GM21786 (cell line): ENCODE results near the gene ATP6V0E2.

Source experiments
- ATAC-seq: cut with Tn5 transposase; IDR thresholded peaks from one replicate; pipeline ENCODE4 v1.9.1; 2021; ENCODE audit not compliant: unreplicated experiment

Gene ATP6V0E2

GRCh38 chr7:149838224-149838991, 35.4 kb upstream of the ATP6V0E2 start, which contains the start of gene ZNF862:
Gene ZNF862 (plus strand): TSS chr7:149838375. CDS start chr7:149838612, 237 bp downstream.
- ATAC-seq: peak; percentile 98

DNA sequence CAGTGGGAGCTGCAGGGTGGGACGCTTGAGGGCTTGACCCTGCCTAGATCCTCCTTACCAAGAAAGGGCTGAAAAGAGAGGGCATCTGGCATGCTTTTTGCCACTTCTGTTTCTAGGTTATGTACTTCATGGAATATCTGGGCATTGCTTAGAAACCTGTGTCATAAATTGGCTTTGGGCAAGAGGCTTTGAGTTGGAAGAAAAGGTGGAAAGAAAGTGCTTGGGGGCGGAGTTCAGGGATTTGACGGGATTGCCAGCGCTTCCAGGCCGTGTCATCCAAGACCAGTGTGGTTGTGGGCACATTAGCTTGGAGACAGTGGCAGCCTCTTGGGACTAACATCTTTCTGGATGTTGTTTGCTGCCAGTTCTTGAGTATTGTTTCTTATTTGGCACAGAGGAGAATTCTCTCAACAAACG, 34.8 kb upstream of the ATP6V0E2 start:
- no peak for ATAC-seq

- no peak for ATAC-seq
Measured at GRCh38 chr7:149839933-149840332, 33.8 kb upstream of the ATP6V0E2 start.

DNA sequence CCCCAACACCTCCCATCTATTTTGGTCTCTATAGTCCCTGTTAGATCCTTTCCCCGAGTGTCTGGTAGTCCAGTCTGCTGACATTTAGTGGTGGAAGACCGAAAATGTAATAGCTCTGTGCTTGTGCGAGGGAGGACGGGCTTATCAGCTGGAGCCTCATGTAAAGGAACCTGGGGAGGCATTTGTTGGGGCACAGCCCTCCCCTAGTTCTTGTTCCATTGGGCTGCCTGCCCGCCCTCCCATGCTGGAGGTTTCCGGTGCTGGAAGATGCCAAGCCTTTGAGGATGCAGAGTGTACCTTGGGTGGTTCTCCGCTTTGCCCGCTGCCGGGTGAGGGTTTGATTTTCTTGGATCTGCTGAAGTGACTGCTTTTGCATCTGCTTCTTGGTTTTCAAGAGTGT, 30.2 kb upstream of the ATP6V0E2 start:
- ATAC-seq: no peak

DNA sequence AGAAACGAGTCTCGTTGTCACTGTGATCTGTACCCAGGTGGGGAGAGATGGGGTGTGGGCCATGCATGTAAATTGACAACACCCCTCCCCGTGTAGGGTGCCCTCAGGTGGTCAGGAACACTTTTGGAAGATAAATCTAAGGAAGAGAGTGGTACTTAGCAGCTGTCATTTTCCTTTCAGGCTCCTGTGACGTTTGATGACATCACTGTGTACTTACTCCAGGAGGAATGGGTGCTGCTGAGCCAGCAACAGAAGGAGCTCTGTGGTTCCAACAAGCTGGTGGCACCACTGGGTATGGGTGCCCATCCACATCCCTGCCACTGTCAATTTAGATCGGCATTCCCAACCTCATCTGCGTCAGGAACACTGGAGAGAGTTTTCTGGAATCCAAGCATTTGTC, 29.3 kb upstream of the ATP6V0E2 start:
- ATAC-seq: no peak

DNA sequence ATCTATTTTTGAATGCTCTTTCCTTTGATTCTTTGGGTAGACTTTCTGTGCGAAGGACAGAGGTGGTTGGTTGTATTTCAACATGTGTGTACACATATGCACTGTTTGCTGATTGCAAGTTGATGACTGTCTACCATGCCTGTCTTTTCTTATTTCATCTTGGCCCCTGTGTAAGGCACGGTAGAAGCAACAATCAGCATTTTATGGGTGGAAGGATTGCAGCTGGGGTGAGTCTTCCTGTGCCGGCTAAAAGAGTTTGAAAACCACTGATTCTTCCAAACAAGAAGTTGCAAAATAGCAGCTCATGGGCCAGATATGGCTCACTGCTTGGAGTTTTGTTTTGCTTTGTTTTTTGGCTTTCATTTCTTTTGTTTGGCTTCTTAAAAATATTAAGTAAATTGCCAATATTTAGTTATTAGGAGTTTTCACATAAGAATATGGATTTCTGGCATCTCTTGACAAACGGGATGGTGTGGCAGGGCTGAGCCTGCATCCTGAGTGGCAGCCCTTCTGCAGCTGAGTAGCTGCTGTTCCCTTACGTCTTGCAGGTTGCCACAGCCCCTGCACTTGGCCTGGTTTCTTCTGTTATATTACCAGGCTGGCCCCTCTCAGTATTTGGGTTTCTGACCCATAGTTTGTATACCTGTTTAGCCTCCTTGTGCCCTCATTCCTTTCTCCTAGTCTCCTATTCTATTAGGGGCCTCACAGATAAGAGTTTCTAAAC, 28.4 kb upstream of the ATP6V0E2 start:
- no peak for ATAC-seq

GRCh38 chr7:149846021-149846420, 27.7 kb upstream of the ATP6V0E2 start:
- ATAC-seq: no peak

DNA sequence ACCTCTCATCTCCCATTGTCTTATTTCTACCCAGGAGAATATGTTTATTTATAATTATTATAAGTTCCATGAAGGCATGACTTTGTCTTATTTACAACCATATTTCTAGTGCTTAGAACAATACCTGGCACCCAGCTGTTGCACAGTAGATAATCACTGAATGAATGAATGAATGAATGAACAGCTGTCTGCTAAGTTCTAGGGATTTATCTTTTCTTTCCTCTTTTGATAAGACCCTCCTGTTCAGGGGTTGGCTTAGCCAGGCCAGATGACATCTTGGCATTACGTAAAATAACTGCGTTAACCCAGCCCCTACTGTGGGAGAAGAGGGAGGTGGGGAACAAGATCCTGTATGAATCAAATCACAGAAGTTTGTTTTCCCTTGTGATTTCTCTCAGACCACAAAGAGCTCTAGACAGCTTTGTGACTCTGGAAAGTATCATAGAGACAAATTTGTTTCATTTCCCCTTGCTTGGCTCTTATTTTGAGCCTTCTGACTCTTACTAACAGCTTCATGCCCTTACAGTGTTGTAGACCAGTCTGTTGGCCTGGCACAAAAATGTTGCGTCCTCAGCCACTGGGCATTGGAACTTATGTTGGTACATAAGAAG, 27.2 kb upstream of the ATP6V0E2 start:
- peak; percentile 92 for ATAC-seq

- ATAC-seq: no peak
Measured at GRCh38 chr7:149849174-149849573, 24.6 kb upstream of the ATP6V0E2 start.

DNA sequence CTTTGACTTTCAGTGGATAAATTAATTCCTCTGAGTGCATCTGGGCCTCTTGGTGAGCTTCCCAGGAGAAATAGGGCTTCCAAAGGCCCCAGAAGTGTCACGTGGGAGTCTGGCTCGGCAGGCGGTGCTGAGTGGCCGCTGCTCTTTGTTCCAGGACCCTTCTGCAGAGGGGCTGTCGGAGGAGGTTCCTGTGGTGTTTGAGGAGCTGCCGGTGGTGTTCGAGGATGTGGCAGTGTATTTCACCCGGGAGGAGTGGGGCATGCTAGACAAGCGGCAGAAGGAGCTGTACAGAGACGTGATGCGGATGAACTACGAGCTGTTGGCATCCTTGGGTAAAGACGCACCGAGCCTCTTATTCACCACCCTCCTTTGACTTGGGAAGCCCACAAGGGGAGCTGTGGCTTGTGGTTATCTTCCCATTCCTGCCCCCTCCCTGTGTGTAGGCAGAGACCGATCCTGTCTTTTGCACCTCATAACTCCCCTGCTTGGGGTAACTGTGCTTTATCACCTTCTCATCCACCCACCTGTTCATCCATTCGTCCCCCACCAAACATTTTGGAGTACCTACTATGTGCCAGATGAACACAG, 23.7 kb upstream of the ATP6V0E2 start:
- no peak for ATAC-seq

DNA sequence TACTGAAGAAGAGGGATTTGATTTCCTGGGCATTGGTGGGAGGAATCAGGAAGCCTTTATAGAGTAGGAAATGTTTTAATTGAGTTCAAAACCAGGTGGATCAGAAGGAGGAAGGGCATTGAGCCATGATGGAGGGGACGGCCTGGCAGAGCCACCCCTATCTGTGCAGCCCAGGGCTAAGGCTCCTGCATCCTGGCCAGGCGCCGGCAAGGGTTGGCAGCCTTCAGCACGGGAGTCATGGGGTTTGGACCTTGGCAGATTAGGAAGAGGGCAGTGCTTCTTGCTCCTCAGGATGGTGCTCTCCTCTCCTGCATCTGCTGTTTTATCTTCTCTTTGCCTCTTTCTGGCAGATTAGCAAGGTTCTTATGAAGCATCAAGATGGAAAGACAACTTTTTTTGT, 23.1 kb upstream of the ATP6V0E2 start:
- ATAC-seq: no peak

DNA sequence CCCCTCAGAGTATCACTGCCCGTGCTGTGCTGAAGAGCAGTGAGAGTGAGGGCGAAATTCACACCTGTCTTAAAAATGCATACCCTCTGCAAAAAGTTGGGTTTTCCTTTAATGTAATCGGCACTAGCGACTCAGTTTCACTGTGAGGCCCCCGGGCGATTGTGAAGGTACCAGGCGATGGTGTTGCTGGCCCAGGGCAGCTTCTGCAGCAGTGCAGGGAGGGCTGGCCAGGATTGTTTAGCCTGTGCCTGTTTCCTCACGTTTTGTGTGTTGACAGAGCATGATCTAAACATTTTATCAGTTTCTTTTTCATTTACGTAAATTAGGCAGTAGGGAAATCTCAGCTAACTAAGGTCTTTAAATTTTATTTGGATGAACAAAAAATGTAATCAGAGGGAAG, 22.3 kb upstream of the ATP6V0E2 start:
- ATAC-seq: no peak

DNA sequence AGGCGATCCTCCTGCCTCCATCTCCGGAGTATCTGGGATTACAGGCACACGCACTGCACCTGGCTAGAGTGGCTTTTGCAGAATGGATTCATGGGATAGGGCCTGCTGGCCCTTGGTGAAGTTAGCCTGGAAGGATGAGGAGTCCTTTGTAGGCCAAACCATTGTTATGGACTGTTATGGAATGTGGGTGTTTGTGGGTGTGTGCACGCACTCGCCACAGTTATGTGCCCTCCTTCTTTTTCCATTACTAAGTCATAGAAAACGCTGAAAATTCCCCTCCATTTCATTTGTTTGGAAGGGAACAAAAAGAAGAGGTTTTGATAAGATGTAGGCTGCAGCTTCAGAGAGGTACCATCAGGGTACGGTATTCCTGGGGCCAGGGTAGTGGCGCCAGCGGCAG, 20.6 kb upstream of the ATP6V0E2 start:
- no peak for ATAC-seq

DNA sequence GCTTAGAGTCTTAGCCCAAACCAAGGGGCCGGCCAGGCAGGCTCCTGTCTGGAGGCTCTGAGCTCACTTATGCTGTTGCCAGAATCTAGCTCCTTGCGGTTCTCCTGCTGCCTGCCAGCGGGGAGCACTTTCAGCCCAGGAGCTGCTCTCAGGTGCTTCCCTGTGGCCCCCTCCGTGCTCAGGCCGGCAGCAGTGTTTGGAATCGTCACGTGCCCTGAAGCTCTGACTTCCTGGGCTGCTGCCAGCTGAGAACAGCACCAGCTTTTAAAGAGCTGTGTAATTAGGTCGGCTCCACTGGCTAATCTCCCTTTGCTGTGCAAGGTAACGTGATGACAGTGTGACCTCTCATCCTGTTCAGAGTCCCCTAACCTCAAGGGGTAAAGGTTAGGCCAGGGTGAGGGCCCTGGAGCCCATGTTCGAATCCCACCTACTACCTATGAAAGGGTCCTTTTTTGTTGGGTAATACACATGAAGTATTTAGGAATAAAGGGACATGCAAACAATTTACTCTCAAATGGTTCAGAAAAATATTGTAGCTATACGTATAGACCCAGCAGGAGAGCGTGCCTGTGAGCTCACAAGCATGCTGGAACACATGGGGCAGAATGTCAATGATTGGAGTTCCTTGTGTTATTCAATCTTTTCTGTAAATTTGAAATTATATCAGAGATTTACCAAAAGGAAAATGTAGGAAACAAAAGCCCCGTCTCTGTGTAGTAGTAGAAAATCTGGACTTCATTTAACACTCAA, 19.0 kb upstream of the ATP6V0E2 start:
- no peak for ATAC-seq

DNA sequence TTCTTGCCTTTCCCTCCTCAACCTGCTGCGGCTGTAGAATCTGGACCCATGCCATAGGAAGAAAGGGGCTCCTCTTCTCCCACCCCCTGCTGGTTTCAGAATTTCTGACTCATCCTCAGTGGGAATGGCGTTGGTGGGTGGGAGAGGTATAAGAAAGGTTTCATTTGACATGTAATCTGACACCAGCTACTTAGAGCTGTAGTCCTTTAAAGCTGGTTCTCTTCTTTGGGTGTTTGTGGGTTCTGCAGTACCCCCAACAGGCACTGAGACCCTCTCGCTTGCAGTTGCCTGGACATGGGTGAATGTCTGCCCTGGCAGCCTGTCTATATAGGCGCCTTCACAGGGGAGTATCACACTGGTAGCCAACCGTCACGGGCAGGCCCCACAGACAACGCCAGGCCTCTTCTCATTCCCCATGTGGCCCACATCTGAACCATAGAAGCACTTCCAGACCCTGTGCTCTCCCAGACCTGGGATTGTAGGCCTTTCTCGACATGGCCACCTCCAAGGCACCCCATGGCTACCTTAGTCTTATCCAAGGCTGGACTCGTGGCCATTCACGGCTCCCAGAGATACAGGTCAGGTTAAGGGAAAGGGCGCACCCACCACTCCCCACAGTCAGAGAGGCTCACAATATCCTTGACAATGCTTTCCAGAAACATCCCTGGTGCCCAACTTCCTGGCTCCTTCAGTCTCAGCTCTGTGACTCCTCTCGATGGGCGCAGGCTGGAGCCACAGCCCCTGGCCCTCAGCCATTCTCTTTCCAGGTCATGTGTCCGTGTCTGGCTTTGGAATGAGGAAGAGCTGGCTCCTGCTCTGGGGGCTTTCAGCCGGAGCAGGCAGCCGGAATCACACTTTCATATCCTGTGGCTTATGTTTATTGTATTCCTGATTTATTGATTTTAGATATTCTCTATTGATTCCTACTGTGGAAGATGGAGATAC, 18.1 kb upstream of the ATP6V0E2 start:
- no peak for ATAC-seq

DNA sequence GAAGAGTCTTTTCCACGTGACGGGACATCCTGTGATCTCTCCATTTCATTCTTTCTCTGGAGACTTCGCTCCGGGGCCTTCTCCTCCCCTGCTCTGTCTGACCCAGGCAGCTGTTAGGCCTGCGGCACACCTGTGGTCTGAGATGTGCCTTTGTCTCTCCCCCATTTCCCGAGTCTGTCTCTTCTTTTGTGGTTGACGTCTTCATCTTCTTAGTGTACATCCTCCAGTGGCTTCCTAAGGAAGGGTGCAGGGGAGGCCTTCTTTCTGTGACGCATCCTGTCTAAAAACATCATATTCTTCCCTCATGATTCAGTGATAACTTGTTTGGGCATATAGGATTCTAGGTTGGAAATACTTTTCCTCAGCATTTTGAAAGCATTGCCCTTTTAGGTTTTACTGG, 17.2 kb upstream of the ATP6V0E2 start:
- no peak for ATAC-seq

- ATAC-seq: no peak
Measured at GRCh38 chr7:149859369-149859768, 14.4 kb upstream of the ATP6V0E2 start.

- no peak for ATAC-seq
Measured at GRCh38 chr7:149859876-149860275, 13.9 kb upstream of the ATP6V0E2 start.

DNA sequence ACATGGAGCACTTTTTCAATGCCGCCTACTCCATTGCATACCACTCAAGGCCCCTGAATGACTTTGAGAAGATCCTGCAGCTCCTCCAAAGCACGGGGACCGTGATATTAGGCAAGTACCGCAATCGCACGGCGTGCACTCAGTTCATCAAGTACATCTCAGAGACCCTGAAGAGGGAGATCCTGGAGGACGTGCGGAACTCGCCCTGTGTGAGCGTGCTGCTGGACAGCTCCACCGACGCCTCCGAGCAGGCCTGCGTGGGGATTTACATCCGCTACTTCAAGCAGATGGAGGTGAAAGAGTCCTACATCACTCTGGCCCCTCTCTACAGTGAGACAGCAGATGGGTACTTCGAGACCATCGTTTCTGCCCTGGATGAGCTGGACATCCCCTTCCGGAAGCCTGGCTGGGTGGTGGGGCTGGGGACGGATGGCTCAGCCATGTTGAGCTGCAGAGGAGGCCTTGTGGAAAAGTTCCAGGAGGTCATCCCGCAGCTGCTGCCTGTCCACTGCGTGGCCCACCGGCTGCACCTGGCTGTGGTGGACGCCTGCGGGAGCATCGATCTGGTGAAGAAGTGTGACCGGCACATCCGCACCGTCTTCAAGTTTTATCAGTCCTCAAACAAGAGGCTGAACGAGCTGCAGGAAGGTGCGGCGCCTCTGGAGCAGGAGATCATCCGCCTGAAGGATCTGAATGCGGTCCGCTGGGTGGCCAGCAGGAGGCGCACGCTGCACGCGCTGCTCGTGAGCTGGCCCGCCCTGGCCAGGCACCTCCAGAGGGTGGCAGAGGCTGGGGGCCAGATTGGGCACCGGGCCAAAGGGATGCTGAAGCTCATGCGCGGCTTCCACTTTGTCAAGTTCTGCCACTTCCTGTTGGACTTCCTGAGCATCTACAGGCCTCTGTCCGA, 12.7 kb upstream of the ATP6V0E2 start:
- ATAC-seq: no peak
